ENCODE data around the gene KLHL25.

KLHL25 gene

DNA sequence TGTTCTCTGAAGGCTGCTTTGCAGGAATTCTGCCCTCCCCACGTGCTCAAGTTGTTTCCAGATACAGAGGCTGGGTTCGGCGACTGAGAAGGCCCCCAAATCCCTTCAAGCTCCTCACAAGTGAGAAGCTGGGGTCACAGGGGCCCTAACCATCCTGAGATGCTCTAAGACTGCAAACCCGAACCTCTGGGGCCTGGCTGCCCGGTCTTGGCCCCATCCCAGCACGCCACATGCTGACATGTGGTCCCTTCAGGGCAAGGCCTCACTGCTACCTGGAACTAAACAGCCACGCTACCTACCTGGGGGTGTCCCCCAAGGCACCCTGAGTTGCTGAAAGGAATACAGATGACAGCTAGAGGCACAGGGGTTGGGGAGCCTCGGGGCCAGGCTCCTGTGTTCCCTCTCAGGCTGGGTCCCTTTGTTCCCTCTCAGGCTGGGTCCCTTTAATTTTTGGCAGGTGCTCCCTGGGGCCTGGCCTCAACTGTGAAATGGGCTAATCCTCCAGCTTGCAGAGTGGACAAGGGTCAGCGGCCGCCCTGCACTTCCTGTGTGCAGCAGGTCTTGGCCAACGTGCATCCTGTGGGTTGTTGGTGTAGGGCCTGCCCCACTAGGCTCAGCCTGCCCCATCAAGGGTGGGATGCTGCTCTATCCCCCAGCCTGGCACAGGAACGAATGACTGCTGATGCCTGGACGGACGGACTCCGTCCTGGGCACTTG, 32.5 kb downstream of the KLHL25 start:
- DNase-seq (ENCODE audit: extremely low read depth in 1 of 2, low read depth in 1 of 2) = no peak

DNA sequence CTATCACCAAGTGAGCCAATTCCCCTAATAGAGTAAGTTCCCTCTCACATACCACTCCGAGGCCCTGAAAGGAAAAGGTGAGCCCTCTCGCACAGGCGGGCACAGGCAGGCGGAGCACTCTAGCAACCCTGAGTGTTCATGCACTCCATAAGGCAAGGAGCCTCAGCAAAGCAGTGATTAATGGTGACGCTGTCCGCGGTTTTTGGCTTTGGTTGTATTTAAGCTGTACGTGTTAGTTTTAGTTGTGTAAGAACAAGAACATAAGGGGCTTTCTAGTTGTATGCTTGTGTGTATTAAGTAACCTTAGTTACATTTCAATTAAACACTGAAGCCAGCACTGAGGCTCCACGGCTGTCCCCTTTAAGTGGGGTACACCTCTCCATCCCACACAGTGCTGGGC, 33.1 kb downstream of the KLHL25 start:
- no peak for DNase-seq (ENCODE audit: extremely low read depth in 1 of 2, low read depth in 1 of 2)

GRCh38 chr15:85760531-85761371, 34.0 kb downstream of the KLHL25 start:
- no peak for DNase-seq (ENCODE audit: extremely low read depth in 1 of 2, low read depth in 1 of 2)

DNA sequence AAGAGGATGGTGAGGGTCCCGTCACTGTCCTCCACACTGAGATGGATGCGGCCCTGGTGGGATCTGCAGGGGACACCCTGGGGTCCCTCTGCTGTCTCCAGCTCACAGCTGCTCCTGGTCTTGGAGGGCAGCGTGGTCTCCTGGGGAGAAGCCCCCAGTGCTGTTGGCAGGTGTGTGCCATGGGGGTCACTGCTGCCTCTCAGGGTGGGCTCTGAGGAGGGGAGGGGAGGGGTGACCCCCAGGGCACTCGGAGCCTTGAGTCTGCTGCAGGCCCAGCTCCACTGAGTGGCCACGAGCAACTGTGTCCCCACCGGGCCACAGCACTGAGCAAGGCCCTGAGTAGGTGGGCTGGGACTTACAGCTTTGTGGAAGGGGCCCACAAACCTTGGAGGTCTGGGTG, 34.7 kb downstream of the KLHL25 start:
- DNase-seq (ENCODE audit: extremely low read depth in 1 of 2, low read depth in 1 of 2) = no peak

DNA sequence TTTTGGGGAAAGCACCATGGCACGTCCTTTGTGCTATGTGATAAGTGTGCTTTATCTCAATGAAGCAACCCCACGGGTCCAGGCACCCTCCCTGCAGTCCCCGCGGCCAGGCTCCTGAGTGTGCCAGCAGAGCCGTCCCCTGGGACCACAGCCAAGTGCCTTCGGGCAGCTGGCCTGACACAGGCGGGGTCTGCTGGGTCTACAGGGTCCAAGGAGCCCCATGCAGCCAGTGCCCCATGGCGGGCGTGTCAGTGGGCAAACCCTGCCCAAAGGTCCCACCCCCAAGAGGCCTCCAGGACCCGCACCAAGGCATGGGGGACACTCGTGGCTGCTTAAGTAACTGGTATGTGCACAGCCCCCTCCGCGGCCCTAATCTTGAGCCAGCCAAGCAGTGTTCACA, 35.3 kb downstream of the KLHL25 start:
- DNase-seq (ENCODE audit: extremely low read depth in 1 of 2, low read depth in 1 of 2) = no peak

DNA sequence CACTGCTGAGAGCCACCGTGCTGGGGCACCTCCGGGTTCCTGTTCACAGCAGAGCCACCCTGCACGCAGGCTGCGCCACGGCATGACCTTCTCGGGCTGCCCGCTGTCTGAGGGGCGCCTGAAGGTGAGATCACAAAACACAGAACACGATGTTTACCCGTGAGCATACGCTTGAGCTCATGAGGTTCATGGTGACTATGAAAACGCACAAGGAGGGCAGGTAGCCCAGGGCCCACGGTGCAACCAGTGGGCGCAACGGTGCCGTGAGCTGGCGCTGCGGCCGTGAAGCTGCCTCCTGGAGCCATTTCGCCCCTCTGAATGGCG, 36.1 kb downstream of the KLHL25 start:
- no peak for DNase-seq (ENCODE audit: extremely low read depth in 1 of 2, low read depth in 1 of 2)

GRCh38 chr15:85757939-85758654, 36.6 kb downstream of the KLHL25 start:
- no peak for DNase-seq (ENCODE audit: extremely low read depth in 1 of 2, low read depth in 1 of 2)

GRCh38 chr15:85757073-85757938, 37.4 kb downstream of the KLHL25 start:
- DNase-seq (ENCODE audit: extremely low read depth in 1 of 2, low read depth in 1 of 2) = no peak

DNA sequence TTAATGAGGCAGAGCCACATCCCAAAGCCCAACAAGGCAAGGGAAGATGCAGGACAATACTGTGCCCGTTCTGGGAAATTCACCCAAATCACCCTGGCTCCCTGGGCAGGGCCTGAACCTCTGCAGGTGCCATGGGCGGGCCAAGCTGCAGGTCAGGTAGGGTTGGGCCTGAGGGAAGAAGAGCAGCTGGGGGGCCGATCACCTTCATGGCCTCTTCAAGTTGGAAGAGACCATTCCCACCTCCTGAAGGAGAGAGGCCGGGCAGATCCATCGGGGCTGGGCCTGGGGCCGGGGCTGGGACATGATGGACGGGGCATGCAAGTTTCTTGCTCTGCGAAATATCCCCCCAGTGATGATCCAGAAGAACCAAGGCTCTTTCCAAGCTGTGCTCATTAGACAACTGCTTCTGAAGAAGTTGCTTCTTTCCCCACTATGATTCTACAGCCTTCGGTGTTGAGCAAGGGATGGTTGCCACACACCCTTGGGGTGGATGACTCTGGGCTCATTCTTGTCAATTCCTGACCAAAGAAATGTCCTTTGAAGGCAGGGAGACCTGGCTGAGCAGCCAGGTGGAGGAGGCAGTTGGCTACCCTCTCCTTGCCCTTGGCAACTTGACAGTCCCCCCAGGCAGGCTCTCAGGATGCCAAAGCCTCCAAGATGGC, 38.2 kb downstream of the KLHL25 start:
- no peak for DNase-seq (ENCODE audit: extremely low read depth in 1 of 2, low read depth in 1 of 2)

- no peak for DNase-seq (ENCODE audit: extremely low read depth in 1 of 2, low read depth in 1 of 2)
Observed at GRCh38 chr15:85755942-85756341, 38.8 kb downstream of the KLHL25 start.

GRCh38 chr15:85755471-85755870, 39.3 kb downstream of the KLHL25 start:
- no peak for DNase-seq (ENCODE audit: extremely low read depth in 1 of 2, low read depth in 1 of 2)

DNA sequence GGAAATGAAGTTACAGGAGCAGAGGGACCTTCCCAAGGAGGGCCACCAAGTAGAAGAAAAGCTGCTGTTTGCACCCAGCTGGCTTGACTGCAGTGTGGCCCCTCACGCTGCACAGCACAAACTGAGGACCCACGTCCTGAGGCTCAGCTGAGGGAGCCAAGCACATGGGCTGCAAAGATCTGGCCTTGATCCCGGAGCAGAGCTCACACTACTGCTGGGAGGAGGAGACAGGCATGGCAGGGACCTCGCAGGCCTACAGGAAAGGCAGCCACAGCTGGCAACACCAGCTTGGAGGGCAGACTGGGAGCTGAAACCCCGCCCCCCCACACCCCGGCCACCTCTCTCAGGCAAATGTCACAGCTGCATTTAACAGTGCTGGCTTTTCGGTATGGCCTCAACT, 39.7 kb downstream of the KLHL25 start:
- no peak for DNase-seq (ENCODE audit: extremely low read depth in 1 of 2, low read depth in 1 of 2)

GRCh38 chr15:85753791-85754452, 40.8 kb downstream of the KLHL25 start:
- no peak for DNase-seq (ENCODE audit: extremely low read depth in 1 of 2, low read depth in 1 of 2)

GRCh38 chr15:85753261-85753660, 41.5 kb downstream of the KLHL25 start:
- DNase-seq (ENCODE audit: extremely low read depth in 1 of 2, low read depth in 1 of 2) = no peak

- DNase-seq (ENCODE audit: extremely low read depth in 1 of 2, low read depth in 1 of 2) = no peak
Observed at GRCh38 chr15:85752491-85752961, 42.2 kb downstream of the KLHL25 start.

- no peak for DNase-seq (ENCODE audit: extremely low read depth in 1 of 2, low read depth in 1 of 2)
Observed at GRCh38 chr15:85752124-85752475, 42.6 kb downstream of the KLHL25 start.

DNA sequence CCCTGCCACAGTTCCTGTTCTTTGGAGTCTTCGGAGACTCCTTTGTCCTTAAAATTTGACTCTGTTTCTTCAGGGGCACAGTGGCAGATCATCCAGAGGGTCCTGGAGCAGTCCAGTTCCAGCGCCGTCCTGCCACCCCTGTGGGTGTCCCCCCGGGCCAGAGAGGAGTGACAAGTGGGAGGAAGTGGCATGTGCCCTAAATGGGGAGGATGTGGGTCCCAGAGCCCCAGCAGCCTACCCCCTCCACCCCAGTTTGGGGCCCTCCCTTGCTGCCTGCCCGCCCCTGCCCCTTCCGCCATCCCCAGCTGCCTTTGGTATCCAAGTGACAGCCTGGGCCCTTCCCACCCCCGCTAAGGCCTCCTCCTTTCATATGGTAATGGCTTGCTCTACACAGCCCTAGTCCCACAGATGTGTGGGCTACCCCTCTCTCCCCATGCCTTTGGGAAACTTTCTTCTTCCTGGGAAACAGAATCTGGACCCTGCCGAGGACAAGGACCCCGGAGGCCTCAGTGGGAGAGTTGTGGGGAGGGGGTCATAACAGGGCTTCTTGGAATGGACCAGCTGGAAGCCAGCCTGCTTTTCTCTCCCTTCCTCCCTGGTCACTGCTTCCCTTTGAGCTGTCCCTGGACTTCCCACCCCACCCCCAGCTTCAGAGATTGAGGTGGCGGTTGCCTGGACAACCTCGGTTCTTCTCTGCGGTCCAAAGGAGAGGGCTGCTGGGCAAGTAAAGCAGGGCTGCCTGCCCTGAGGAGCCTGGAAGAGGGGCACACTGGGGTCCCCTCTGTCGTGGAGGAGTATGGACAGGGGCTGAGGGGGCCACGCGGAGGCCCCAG, 43.2 kb downstream of the KLHL25 start:
- no peak for DNase-seq (ENCODE audit: extremely low read depth in 1 of 2, low read depth in 1 of 2)

- DNase-seq (ENCODE audit: extremely low read depth in 1 of 2, low read depth in 1 of 2) = no peak
Observed at GRCh38 chr15:85750319-85751290, 44.1 kb downstream of the KLHL25 start.

Measured in stimulated activated CD8-positive, alpha-beta memory T cell treated with anti-CD3 and anti-CD28 coated beads, Interleukin-7, amount 100 ng/mL, for 48 hours (primary cell).